Sigmoid colon (tissue), 4 donors: ENCODE measurements around the gene PRKG1.

Source experiments
- CTCF ChIP-seq, 4 experiments: fragments of 450-650 bp in 3 of 4; fragments of 200-600 bp in 1 of 4; IDR thresholded peaks; one replicate each; pipeline ENCODE4 v1.5.1; 2016 to 2019; ENCODE audit warnings: antibody characterized with exemption in 4 of 4, mild to moderate bottlenecking in 3 of 4, moderate library complexity in 2 of 4
- EP300 ChIP-seq, 4 donors: sonication (generic); formaldehyde crosslinking; IDR thresholded peaks; one replicate each; pipeline ENCODE4 v1.6.1; 2017; ENCODE audit warnings: antibody characterized with exemption in 4 of 4
- POLR2A ChIP-seq, 2 donors: fragments of 450-650 bp; IDR thresholded peaks; one replicate each; pipeline ENCODE4 v1.6.1; 2016; ENCODE audit warnings: antibody characterized with exemption in 2 of 2, mild to moderate bottlenecking in 2 of 2, moderate library complexity in 2 of 2
- POLR2AphosphoS5 ChIP-seq, 4 donors: sonication (generic); formaldehyde crosslinking; IDR thresholded peaks; one replicate each; pipeline ENCODE4 v1.6.1; 2017; ENCODE audit warnings: antibody characterized with exemption in 4 of 4

- TF ChIP-seq CTCF (IDR thresholded peaks at IDR 0.05) (no peak), POLR2AphosphoS5 (IDR thresholded peaks at IDR 0.05) (no peak), EP300 (IDR thresholded peaks at IDR 0.05) (no peak), POLR2A (IDR thresholded peaks at IDR 0.05) (no peak)
Measured at GRCh38 chr10:51108406-51108805, 34.1 kb downstream of the PRKG1 start.
